ENCODE results near the gene MAN2C1.
"Not testable (repeated sequence)": the region's sequence is repeated elsewhere in the genome, so short reads cannot be mapped to it uniquely, and the experiment has no call there.

Gene MAN2C1

GRCh38 chr15:75312548-75312947 lies 55.9 kb downstream of the MAN2C1 start:
- not testable (repeated sequence) for H4K12ac ChIP-seq (ENCODE audit: low read depth, low read length); H2BK5ac ChIP-seq (ENCODE audit: low read depth, low read length, poor library complexity); DNase-seq; H3K4me3 ChIP-seq (ENCODE audit: low read depth, low read length); H3K4me1 ChIP-seq (ENCODE audit: control insufficient read depth in 1 of 2, insufficient read depth in 2 of 2, low read length in 2 of 2); H3K9ac ChIP-seq (ENCODE audit: low read length); H3K79me2 ChIP-seq (ENCODE audit: control insufficient read depth, insufficient read depth, low read length, poor library complexity); H3K79me1 ChIP-seq (ENCODE audit: low read length); H2AK5ac ChIP-seq (ENCODE audit: low read length); H3K4me2 ChIP-seq (ENCODE audit: low read length); H3K4ac ChIP-seq (ENCODE audit: low read depth, low read length); H2AFZ ChIP-seq (ENCODE audit: insufficient read depth, low read length, poor library complexity); H2BK12ac ChIP-seq (ENCODE audit: low read length); H4K8ac ChIP-seq (ENCODE audit: low read depth, low read length); H3K23ac ChIP-seq (ENCODE audit: low read length); H4K91ac ChIP-seq (ENCODE audit: low read depth, low read length); H3K36me3 ChIP-seq (ENCODE audit: control insufficient read depth in 1 of 2, insufficient read depth in 2 of 2, low read length in 2 of 2); H3K27me3 ChIP-seq (ENCODE audit: insufficient read depth, low read length); H3K14ac ChIP-seq (ENCODE audit: low read length); H3K18ac ChIP-seq (ENCODE audit: low read length); H3K27ac ChIP-seq (ENCODE audit: low read depth, low read length); H2BK120ac ChIP-seq (ENCODE audit: insufficient read depth, low read length, poor library complexity); H3K9me3 ChIP-seq (ENCODE audit: insufficient read depth, low read depth, low read length)
- no CpG with 5 or more reads among the region's 1 CpG for WGBS (ENCODE audit: extremely low coverage, insufficient coverage, insufficient read length)

- Histone ChIP-seq H2AK5ac (ENCODE audit: low read length) (no peak overlapping the region), H3K23ac (ENCODE audit: low read length) (no peak overlapping the region), H3K14ac (ENCODE audit: low read length) (no peak overlapping the region), H3K18ac (ENCODE audit: low read length) (no peak overlapping the region), H3K4me1 (ENCODE audit: control insufficient read depth in 1 of 2, insufficient read depth in 2 of 2, low read length in 2 of 2) (no peaks in the 10 kb centered on the region), H3K4me3 (ENCODE audit: low read depth, low read length) (no peak overlapping the region), H3K4ac (ENCODE audit: low read depth, low read length) (no peak overlapping the region), H3K9ac (ENCODE audit: low read length) (no peak overlapping the region), H3K27ac (ENCODE audit: low read depth, low read length) (no peak overlapping the region), H3K4me2 (ENCODE audit: low read length) (no peak overlapping the region), H4K8ac (ENCODE audit: low read depth, low read length) (no peak overlapping the region), H3K36me3 (ENCODE audit: control insufficient read depth in 1 of 2, insufficient read depth in 2 of 2, low read length in 2 of 2) (no peaks in the 10 kb centered on the region), H2BK5ac (ENCODE audit: low read depth, low read length, poor library complexity) (no peak overlapping the region), H3K9me3 (ENCODE audit: insufficient read depth, low read depth, low read length) (no peaks in the 10 kb centered on the region), H4K12ac (ENCODE audit: low read depth, low read length) (no peak overlapping the region), H2BK120ac (ENCODE audit: insufficient read depth, low read length, poor library complexity) (no peak overlapping the region), H2AFZ (ENCODE audit: insufficient read depth, low read length, poor library complexity) (no peak overlapping the region), H2BK12ac (ENCODE audit: low read length) (no peak overlapping the region), H3K79me1 (ENCODE audit: low read length) (no peaks in the 10 kb centered on the region), H3K79me2 (ENCODE audit: control insufficient read depth, insufficient read depth, low read length, poor library complexity) (no peaks in the 10 kb centered on the region), H4K91ac (ENCODE audit: low read depth, low read length) (no peak overlapping the region), H3K27me3 (ENCODE audit: insufficient read depth, low read length) (no peaks in the 10 kb centered on the region)
- DNase-seq: peak; percentile 13 to 43
These were observed 58.7 kb downstream of the MAN2C1 start for GRCh38 chr15:75309711-75310110.

- Histone ChIP-seq H3K18ac (ENCODE audit: low read length) (no peak overlapping the region), H2BK12ac (ENCODE audit: low read length) (no peak overlapping the region), H3K14ac (ENCODE audit: low read length) (no peak overlapping the region), H3K9me3 (ENCODE audit: insufficient read depth, low read depth, low read length) (no peaks in the 10 kb centered on the region), H3K27ac (ENCODE audit: low read depth, low read length) (no peak overlapping the region), H2AK5ac (ENCODE audit: low read length) (no peak overlapping the region), H3K23ac (ENCODE audit: low read length) (no peak overlapping the region), H3K4me1 (ENCODE audit: control insufficient read depth in 1 of 2, insufficient read depth in 2 of 2, low read length in 2 of 2) (no peaks in the 10 kb centered on the region), H3K27me3 (ENCODE audit: insufficient read depth, low read length) (no peaks in the 10 kb centered on the region), H3K4me2 (ENCODE audit: low read length) (no peak overlapping the region), H2BK5ac (ENCODE audit: low read depth, low read length, poor library complexity) (no peak overlapping the region), H3K36me3 (ENCODE audit: control insufficient read depth in 1 of 2, insufficient read depth in 2 of 2, low read length in 2 of 2) (no peaks in the 10 kb centered on the region), H2AFZ (ENCODE audit: insufficient read depth, low read length, poor library complexity) (no peak overlapping the region), H3K4me3 (ENCODE audit: low read depth, low read length) (no peak overlapping the region), H3K79me1 (ENCODE audit: low read length) (no peaks in the 10 kb centered on the region), H4K91ac (ENCODE audit: low read depth, low read length) (no peak overlapping the region), H4K12ac (ENCODE audit: low read depth, low read length) (no peak overlapping the region), H3K79me2 (ENCODE audit: control insufficient read depth, insufficient read depth, low read length, poor library complexity) (no peaks in the 10 kb centered on the region), H3K9ac (ENCODE audit: low read length) (no peak overlapping the region), H3K4ac (ENCODE audit: low read depth, low read length) (no peak overlapping the region), H4K8ac (ENCODE audit: low read depth, low read length) (no peak overlapping the region), H2BK120ac (ENCODE audit: insufficient read depth, low read length, poor library complexity) (no peak overlapping the region)
- no CpG with 5 or more reads among the region's 15 CpGs for WGBS (ENCODE audit: extremely low coverage, insufficient coverage, insufficient read length)
- peak in 1 of 2 donors; percentile 49 for DNase-seq
These were observed 60.5 kb downstream of the MAN2C1 start for GRCh38 chr15:75307778-75308390.

- no peaks in the 10 kb centered on the region for H3K79me1 ChIP-seq (ENCODE audit: low read length)
- H3K18ac ChIP-seq (ENCODE audit: low read length): no peak overlapping the region
- DNase-seq: no peak
- no peak overlapping the region for H3K9ac ChIP-seq (ENCODE audit: low read length)
- no peaks in the 10 kb centered on the region for H3K79me2 ChIP-seq (ENCODE audit: control insufficient read depth, insufficient read depth, low read length, poor library complexity)
- H3K27ac ChIP-seq (ENCODE audit: low read depth, low read length): no peak overlapping the region
- no CpG with 5 or more reads among the region's 3 CpGs for whole genome bisulfite sequencing (ENCODE audit: extremely low coverage, insufficient coverage, insufficient read length)
- H3K36me3 ChIP-seq (ENCODE audit: control insufficient read depth in 1 of 2, insufficient read depth in 2 of 2, low read length in 2 of 2): no peaks in the 10 kb centered on the region
- H3K4me1 ChIP-seq (ENCODE audit: control insufficient read depth in 1 of 2, insufficient read depth in 2 of 2, low read length in 2 of 2): no peaks in the 10 kb centered on the region
- H3K4me3 ChIP-seq (ENCODE audit: low read depth, low read length): no peak overlapping the region
- H3K4ac ChIP-seq (ENCODE audit: low read depth, low read length): no peak overlapping the region
- H3K9me3 ChIP-seq (ENCODE audit: insufficient read depth, low read depth, low read length): no peaks in the 10 kb centered on the region
- no peak overlapping the region for H2AK5ac ChIP-seq (ENCODE audit: low read length)
- H3K27me3 ChIP-seq (ENCODE audit: insufficient read depth, low read length): no peaks in the 10 kb centered on the region
- no peak overlapping the region for H3K14ac ChIP-seq (ENCODE audit: low read length)
- H2AFZ ChIP-seq (ENCODE audit: insufficient read depth, low read length, poor library complexity): no peak overlapping the region
- no peak overlapping the region for H3K4me2 ChIP-seq (ENCODE audit: low read length)
- no peak overlapping the region for H3K23ac ChIP-seq (ENCODE audit: low read length)
- H2BK120ac ChIP-seq (ENCODE audit: insufficient read depth, low read length, poor library complexity): no peak overlapping the region
- H4K12ac ChIP-seq (ENCODE audit: low read depth, low read length): no peak overlapping the region
- no peak overlapping the region for H4K91ac ChIP-seq (ENCODE audit: low read depth, low read length)
- no peak overlapping the region for H2BK5ac ChIP-seq (ENCODE audit: low read depth, low read length, poor library complexity)
- no peak overlapping the region for H4K8ac ChIP-seq (ENCODE audit: low read depth, low read length)
- H2BK12ac ChIP-seq (ENCODE audit: low read length): no peak overlapping the region
These were observed 62.2 kb downstream of the MAN2C1 start for GRCh38 chr15:75306188-75306587.
